Karpas-422 (cell line): Measurements from ENCODE around the gene BRINP1. TPM values are rescaled to one million over a fixed set of nuclear protein-coding genes. Genes with fewer than 3 reads are reported as not detected.

Source experiments
- DNase-seq: peaks from one replicate; pipeline ENCODE4 v3.0.0-alpha.2; 2015
- H2AFZ ChIP-seq: fragments of 200-600 bp; sonication (generic); 2 replicates; pipeline ENCODE4 v1.6.1; 2014; ENCODE audit warnings: antibody characterized with exemption, low read length, mixed read lengths
- H3K27ac ChIP-seq: fragments of 200-600 bp; sonication (generic); 2 replicates; pipeline ENCODE4 v1.5.1; 2014; ENCODE audit warnings: mild to moderate bottlenecking, low read length, moderate library complexity
- H3K27me3 ChIP-seq: fragments of 200-600 bp; sonication (generic); 2 replicates; pipeline ENCODE4 v1.6.1; 2014; ENCODE audit warnings: low read length, mixed read lengths
- H3K36me3 ChIP-seq: fragments of 200-600 bp; sonication (generic); 2 replicates; pipeline ENCODE4 v1.6.1; 2014; ENCODE audit warnings: low read length, mixed read lengths; ENCODE audit not compliant: insufficient read depth
- H3K4me1 ChIP-seq: fragments of 200-600 bp; sonication (generic); 2 replicates; pipeline ENCODE4 v1.6.1; 2014; ENCODE audit warnings: mild to moderate bottlenecking, low read length, mixed read lengths
- H3K4me2 ChIP-seq: fragments of 200-600 bp; sonication (generic); 2 replicates; pipeline ENCODE4 v1.6.1; 2014; ENCODE audit warnings: low read length, low read depth, mild to moderate bottlenecking; ENCODE audit not compliant: poor library complexity, severe bottlenecking
- H3K4me3 ChIP-seq: fragments of 200-600 bp; sonication (generic); 2 replicates; pipeline ENCODE4 v1.5.1; 2014; ENCODE audit warnings: mild to moderate bottlenecking, antibody characterized with exemption, low read length, mixed read lengths
- H3K79me2 ChIP-seq: fragments of 200-600 bp; sonication (generic); 2 replicates; pipeline ENCODE4 v1.6.1; 2014; ENCODE audit warnings: mild to moderate bottlenecking, low read length, mixed read lengths
- H3K9ac ChIP-seq: fragments of 200-600 bp; sonication (generic); 2 replicates; pipeline ENCODE4 v1.6.0; 2014; ENCODE audit warnings: low read length
- H3K9me2 ChIP-seq: fragments of 200-600 bp; sonication (generic), shearing (Covaris generic); replicated peaks from 2 replicates; pipeline ENCODE4 v1.6.0; 2014; ENCODE audit warnings: mild to moderate bottlenecking, low read length, moderate library complexity; ENCODE audit not compliant: insufficient read depth
- H3K9me3 ChIP-seq: fragments of 300-700, 200-600 bp; sonication (generic); 2 replicates; pipeline ENCODE4 v1.6.1; 2014; ENCODE audit warnings: low read length, mixed read lengths
- H4K20me1 ChIP-seq: fragments of 200-600 bp; sonication (generic); 2 replicates; pipeline ENCODE4 v1.6.1; 2014; ENCODE audit warnings: mild to moderate bottlenecking, antibody characterized with exemption, low read length, low read depth; ENCODE audit not compliant: insufficient read depth
- total RNA-seq: library from RNA; depleted of rRNA; stranded (reverse); fragments of >200 nt; shearing (Covaris generic); gene quantifications from 2 replicates; pipeline ENCODE4 v1.2.3, GENCODE V29; 2014; ENCODE audit warnings: low replicate concordance

BRINP1 gene
- total RNA-seq, 1 experiment from 2014 or later = not detected

GRCh38 chr9:119302988-119303698 is 66.1 kb downstream of the BRINP1 start:
- H3K4me3 ChIP-seq = no peak overlapping the region
- no peaks in the 10 kb centered on the region for H3K9me3 ChIP-seq
- H3K9me2 ChIP-seq = no peaks in the 10 kb centered on the region
- no peak overlapping the region for H3K9ac ChIP-seq
- H3K27me3 ChIP-seq = no peaks in the 10 kb centered on the region
- DNase-seq = no peak
- H3K4me2 ChIP-seq = no peak overlapping the region
- H4K20me1 ChIP-seq = no peaks in the 10 kb centered on the region
- H3K79me2 ChIP-seq = no peaks in the 10 kb centered on the region
- no peak overlapping the region for H3K27ac ChIP-seq
- H3K4me1 ChIP-seq = no peaks in the 10 kb centered on the region
- no peak overlapping the region for H2AFZ ChIP-seq
- no peaks in the 10 kb centered on the region for H3K36me3 ChIP-seq

- Histone ChIP-seq H3K27ac (no peak overlapping the region), H3K27me3 (no peaks in the 10 kb centered on the region), H4K20me1 (no peaks in the 10 kb centered on the region), H3K4me1 (no peaks in the 10 kb centered on the region), H3K9me3 (no peaks in the 10 kb centered on the region), H3K9ac (no peak overlapping the region), H3K4me3 (no peak overlapping the region), H3K9me2 (no peaks in the 10 kb centered on the region), H3K36me3 (no peaks in the 10 kb centered on the region), H3K4me2 (no peak overlapping the region), H3K79me2 (no peaks in the 10 kb centered on the region), H2AFZ (no peak overlapping the region)
- no peak for DNase-seq
Measured at GRCh38 chr9:119298076-119298853, 71.0 kb downstream of the BRINP1 start.

- no peaks in the 10 kb centered on the region for H3K79me2 ChIP-seq
Measured at GRCh38 chr9:119291554-119291953, 77.7 kb downstream of the BRINP1 start.

GRCh38 chr9:119289740-119290433 is 79.3 kb downstream of the BRINP1 start:
- Histone ChIP-seq H4K20me1 (no peaks in the 10 kb centered on the region), H3K27me3 (no peaks in the 10 kb centered on the region), H3K79me2 (no peaks in the 10 kb centered on the region), H3K4me1 (no peaks in the 10 kb centered on the region), H3K9ac (no peak overlapping the region), H3K9me3 (no peaks in the 10 kb centered on the region), H2AFZ (no peak overlapping the region), H3K27ac (no peak overlapping the region), H3K4me3 (no peak overlapping the region), H3K36me3 (no peaks in the 10 kb centered on the region), H3K9me2 (no peaks in the 10 kb centered on the region), H3K4me2 (no peak overlapping the region)
- peak; percentile 86 for DNase-seq

More at GRCh38 chr9:119291554-119291953, 77.7 kb downstream of the BRINP1 start:
- Histone ChIP-seq H4K20me1 (no peaks in the 10 kb centered on the region), H3K4me1 (no peaks in the 10 kb centered on the region), H3K4me3 (no peak overlapping the region), H3K27ac (no peak overlapping the region), H3K36me3 (no peaks in the 10 kb centered on the region), H2AFZ (no peak overlapping the region), H3K9ac (no peak overlapping the region), H3K9me3 (no peaks in the 10 kb centered on the region), H3K4me2 (no peak overlapping the region), H3K27me3 (no peaks in the 10 kb centered on the region), H3K9me2 (no peaks in the 10 kb centered on the region)
- DNase-seq = no peak

- Histone ChIP-seq H3K9me3 (no peaks in the 10 kb centered on the region), H3K4me2 (no peak overlapping the region), H3K27me3 (no peaks in the 10 kb centered on the region), H3K4me3 (no peak overlapping the region), H3K9ac (no peak overlapping the region), H3K4me1 (no peaks in the 10 kb centered on the region), H3K9me2 (no peaks in the 10 kb centered on the region), H2AFZ (no peak overlapping the region), H4K20me1 (no peaks in the 10 kb centered on the region), H3K27ac (no peak overlapping the region), H3K36me3 (no peaks in the 10 kb centered on the region), H3K79me2 (no peaks in the 10 kb centered on the region)
- no peak for DNase-seq
Measured at GRCh38 chr9:119284587-119285337, 84.5 kb downstream of the BRINP1 start.

- Histone ChIP-seq H3K36me3 (no peaks in the 10 kb centered on the region), H3K79me2 (no peaks in the 10 kb centered on the region), H4K20me1 (no peaks in the 10 kb centered on the region), H3K9me2 (no peaks in the 10 kb centered on the region), H3K27ac (no peak overlapping the region), H3K4me1 (no peaks in the 10 kb centered on the region), H3K4me2 (no peak overlapping the region), H3K9ac (no peak overlapping the region), H3K9me3 (no peaks in the 10 kb centered on the region), H2AFZ (no peak overlapping the region), H3K27me3 (no peaks in the 10 kb centered on the region), H3K4me3 (no peak overlapping the region)
- DNase-seq = peak; percentile 48
Measured at GRCh38 chr9:119284118-119284517, 85.1 kb downstream of the BRINP1 start.

- no peaks in the 10 kb centered on the region for H3K4me1 ChIP-seq
Measured at GRCh38 chr9:119283078-119283794, 86.0 kb downstream of the BRINP1 start.

More at GRCh38 chr9:119283078-119283794, 86.0 kb downstream of the BRINP1 start:
- Histone ChIP-seq H3K4me2 (no peak overlapping the region), H3K9me3 (no peaks in the 10 kb centered on the region), H3K27me3 (no peaks in the 10 kb centered on the region), H3K4me3 (no peak overlapping the region), H3K36me3 (no peaks in the 10 kb centered on the region), H4K20me1 (no peaks in the 10 kb centered on the region), H3K9me2 (no peaks in the 10 kb centered on the region), H3K79me2 (no peaks in the 10 kb centered on the region), H3K27ac (no peak overlapping the region), H2AFZ (no peak overlapping the region), H3K9ac (no peak overlapping the region)
- no peak for DNase-seq
